ENCODE data around the gene ZNF423.

DNA sequence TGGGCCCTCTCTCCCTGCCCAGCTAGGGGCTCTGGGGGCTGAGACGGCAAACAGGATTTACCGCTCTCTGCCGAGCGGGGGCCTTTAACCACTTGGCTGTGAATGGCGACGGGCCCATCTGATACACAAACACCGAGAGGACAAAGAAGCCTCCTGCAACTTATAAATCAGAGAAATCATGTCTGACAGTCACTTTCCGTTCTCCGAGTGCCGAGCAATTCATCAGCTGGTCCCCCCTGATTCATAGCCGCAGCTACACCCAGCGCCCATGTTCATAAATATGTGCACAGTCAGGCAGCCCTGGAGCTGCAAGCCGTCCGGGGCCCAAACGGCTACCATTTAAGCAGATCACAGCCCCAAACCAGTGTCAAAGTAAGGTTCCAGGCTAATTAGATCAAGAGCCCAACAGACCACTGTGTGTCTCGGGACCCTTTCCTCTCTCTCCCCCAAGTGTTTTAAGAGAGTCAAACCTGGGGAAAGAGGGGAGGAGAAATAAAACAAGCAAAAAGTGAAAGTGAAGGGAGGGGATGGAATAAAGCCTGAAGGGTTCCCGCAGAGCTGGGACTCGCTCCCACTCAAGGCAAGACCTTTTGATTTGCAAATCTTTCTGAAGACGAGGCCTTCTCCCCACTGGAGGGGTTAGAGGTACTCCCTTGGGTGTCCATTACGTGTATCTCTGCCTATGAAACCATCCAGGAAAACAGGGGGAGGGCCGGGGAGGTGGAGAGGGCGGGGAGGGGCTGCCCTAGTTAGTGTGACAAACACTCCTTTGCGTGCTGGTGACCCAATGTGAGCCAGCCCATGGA, 327.6 kb downstream of the ZNF423 start:
- TF ChIP-seq CTCF (conservative IDR thresholded peaks at IDR 0.05; ENCODE audit: low read depth in 2 of 2), result no peak
- TF ChIP-seq CREB1 (CRISPR knock-in tag; IDR thresholded peaks at IDR 0.05; ENCODE audit: low read depth), result no peak
- no peak for TF ChIP-seq POLR2AphosphoS5 (IDR thresholded peaks at IDR 0.05; ENCODE audit: low read depth)
- no peak for TF ChIP-seq REST (IDR thresholded peaks at IDR 0.05; ENCODE audit: unreplicated experiment)
- TF ChIP-seq EZH2 (IDR thresholded peaks at IDR 0.05; ENCODE audit: low read depth, unreplicated experiment), result no peak
- no peak for TF ChIP-seq EZH2phosphoT487 (IDR thresholded peaks at IDR 0.05; ENCODE audit: unreplicated experiment)
- no peak for TF ChIP-seq ZNF331 (CRISPR knock-in tag; IDR thresholded peaks at IDR 0.05; ENCODE audit: low read depth)
- TF ChIP-seq, protein P1, sequence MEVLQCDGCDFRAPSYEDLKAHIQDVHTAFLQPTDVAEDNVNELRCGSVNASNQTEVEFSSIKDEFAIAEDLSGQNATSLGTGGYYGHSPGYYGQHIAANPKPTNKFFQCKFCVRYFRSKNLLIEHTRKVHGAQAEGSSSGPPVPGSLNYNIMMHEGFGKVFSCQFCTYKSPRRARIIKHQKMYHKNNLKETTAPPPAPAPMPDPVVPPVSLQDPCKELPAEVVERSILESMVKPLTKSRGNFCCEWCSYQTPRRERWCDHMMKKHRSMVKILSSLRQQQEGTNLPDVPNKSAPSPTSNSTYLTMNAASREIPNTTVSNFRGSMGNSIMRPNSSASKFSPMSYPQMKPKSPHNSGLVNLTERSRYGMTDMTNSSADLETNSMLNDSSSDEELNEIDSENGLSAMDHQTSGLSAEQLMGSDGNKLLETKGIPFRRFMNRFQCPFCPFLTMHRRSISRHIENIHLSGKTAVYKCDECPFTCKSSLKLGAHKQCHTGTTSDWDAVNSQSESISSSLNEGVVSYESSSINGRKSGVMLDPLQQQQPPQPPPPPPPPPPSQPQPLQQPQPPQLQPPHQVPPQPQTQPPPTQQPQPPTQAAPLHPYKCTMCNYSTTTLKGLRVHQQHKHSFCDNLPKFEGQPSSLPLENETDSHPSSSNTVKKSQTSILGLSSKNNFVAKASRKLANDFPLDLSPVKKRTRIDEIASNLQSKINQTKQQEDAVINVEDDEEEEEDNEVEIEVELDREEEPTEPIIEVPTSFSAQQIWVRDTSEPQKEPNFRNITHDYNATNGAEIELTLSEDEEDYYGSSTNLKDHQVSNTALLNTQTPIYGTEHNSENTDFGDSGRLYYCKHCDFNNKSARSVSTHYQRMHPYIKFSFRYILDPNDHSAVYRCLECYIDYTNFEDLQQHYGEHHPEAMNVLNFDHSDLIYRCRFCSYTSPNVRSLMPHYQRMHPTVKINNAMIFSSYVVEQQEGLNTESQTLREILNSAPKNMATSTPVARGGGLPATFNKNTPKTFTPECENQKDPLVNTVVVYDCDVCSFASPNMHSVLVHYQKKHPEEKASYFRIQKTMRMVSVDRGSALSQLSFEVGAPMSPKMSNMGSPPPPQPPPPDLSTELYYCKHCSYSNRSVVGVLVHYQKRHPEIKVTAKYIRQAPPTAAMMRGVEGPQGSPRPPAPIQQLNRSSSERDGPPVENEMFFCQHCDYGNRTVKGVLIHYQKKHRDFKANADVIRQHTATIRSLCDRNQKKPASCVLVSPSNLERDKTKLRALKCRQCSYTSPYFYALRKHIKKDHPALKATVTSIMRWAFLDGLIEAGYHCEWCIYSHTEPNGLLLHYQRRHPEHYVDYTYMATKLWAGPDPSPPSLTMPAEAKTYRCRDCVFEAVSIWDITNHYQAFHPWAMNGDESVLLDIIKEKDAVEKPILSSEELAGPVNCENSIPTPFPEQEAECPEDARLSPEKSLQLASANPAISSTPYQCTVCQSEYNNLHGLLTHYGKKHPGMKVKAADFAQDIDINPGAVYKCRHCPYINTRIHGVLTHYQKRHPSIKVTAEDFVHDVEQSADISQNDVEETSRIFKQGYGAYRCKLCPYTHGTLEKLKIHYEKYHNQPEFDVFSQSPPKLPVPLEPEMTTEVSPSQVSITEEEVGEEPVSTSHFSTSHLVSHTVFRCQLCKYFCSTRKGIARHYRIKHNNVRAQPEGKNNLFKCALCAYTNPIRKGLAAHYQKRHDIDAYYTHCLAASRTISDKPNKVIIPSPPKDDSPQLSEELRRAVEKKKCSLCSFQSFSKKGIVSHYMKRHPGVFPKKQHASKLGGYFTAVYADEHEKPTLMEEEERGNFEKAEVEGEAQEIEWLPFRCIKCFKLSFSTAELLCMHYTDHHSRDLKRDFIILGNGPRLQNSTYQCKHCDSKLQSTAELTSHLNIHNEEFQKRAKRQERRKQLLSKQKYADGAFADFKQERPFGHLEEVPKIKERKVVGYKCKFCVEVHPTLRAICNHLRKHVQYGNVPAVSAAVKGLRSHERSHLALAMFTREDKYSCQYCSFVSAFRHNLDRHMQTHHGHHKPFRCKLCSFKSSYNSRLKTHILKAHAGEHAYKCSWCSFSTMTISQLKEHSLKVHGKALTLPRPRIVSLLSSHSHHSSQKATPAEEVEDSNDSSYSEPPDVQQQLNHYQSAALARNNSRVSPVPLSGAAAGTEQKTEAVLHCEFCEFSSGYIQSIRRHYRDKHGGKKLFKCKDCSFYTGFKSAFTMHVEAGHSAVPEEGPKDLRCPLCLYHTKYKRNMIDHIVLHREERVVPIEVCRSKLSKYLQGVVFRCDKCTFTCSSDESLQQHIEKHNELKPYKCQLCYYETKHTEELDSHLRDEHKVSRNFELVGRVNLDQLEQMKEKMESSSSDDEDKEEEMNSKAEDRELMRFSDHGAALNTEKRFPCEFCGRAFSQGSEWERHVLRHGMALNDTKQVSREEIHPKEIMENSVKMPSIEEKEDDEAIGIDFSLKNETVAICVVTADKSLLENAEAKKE (CRISPR knock-in tag; IDR thresholded peaks at IDR 0.05), result no peak
- TF ChIP-seq ETS1 (IDR thresholded peaks at IDR 0.05), result no peak
- TF ChIP-seq JUNB (IDR thresholded peaks at IDR 0.05; ENCODE audit: unreplicated experiment), result no peak
